COLO668 (cell line): Measurements from ENCODE around the gene ADAM19.

Source experiments
- DNase-seq: peaks from one replicate; lab custom pipeline; 2025; ENCODE audit not compliant: unreplicated experiment; lab: John Stamatoyannopoulos, UW

The ADAM19 gene

DNA sequence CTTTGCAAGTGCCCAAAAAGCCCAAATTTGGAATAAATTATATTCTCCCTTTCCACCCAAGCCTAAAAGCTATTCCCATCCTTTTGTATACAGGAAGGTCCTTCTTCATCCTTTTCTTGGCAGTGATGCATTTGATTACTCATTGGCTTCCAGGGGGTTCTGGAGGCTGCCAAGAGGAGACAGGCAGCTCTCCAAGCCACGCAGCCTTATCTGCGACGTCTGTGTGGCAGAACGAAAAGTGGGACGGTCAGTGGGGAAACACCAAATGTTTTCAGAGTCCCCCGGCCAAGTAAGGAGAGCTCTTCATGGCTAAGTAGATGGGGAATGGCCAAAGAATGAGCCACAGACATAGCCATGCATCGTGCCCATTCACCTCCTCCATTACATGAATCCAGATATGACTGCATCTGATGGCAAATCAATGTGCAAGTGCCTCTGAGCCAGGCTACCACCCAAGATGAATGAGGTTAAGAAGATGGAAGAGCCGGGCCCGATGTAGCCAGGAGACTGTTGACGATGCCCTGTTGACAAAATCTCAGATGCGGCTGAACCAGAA, 12.1 kb downstream of the ADAM19 start:
- no peak for DNase-seq

DNA sequence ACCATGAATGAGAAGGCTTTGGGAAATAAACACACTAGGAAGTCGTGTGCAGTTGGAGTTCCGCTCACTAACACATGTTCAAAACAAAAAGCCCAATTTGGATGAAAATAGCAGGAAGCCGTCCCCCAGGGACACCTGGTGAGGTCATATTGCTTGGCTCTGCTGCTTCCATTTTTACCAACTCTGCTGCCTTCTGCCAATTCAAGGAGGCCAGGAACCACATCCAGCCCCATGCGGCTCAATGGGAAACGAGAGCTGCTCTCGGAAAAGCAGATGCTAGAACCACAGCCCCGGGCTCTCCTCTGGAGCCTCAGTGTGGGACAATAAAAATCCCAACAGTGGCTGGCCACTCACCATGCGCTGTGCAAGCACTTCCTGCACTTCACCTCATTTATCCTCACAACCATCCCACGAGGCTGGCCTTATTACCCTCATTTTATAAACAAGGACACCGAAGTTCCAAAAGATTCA, 13.4 kb downstream of the ADAM19 start:
- no peak for DNase-seq

- no peak for DNase-seq
Measured at GRCh38 chr5:157561110-157561509, 14.5 kb downstream of the ADAM19 start.

DNA sequence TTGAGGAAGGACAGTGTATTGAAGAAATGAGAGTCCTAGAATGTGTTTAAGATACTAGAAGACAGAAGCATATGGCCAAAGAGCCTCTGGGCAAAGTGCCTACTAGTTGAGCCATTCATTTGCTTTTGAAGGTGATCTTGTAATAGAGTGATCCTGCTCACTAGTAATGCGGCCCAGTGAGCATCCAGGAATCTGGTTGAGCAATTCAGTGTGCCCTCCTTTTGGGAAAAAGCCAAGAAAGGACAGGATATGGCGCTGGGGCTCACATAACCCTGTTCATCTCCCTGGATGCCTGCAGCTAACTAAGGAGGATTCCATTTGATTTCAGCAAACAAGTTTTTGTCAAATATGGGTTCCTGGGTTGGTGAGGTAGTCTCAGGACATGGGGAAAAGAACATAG, 16.3 kb downstream of the ADAM19 start:
- DNase-seq, result no peak

DNA sequence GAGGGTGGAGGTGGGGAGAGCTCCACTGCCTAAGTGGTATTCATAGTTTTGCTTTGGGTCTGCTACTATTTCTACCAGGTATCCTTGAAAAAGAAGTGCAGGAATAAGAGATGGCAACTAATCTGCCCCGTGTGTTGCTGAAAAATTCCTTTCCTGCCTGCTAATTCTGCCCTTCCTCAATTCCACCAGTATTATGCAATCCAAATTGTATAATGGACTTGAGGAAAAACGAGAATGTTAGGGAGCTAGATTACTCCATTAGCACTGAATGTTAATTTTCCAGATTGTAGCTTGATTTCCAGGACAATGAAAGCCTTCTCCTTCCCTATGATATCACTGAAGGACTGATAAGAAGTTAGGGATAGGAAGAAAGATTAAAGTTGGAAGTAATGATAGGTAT, 16.9 kb downstream of the ADAM19 start:
- DNase-seq, result no peak

DNA sequence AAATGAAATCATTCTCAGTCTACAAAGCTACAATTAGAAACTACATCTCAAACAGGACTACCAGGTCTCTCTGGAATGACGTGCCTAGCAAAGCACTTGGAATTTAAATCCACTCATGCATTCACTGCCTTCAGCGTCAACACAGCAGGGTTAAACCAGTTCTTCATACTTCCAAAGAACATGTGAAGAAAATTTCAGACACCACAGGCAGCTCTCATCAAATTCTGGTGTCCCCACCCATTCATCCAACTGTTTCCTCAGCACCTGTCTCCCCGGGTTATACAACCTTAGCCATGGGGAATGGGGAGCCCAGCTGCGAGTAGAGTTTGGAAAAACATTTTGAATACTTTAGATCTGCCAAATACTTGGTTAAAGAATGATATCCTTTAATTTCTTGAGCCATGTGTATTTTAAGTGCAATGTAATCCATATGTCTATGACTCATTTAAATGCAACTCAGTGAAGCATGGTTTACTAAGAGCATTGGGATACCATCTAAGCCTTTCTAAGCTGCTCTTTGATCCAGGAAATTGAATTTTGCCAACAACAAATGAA, 17.5 kb downstream of the ADAM19 start:
- DNase-seq, result no peak

DNA sequence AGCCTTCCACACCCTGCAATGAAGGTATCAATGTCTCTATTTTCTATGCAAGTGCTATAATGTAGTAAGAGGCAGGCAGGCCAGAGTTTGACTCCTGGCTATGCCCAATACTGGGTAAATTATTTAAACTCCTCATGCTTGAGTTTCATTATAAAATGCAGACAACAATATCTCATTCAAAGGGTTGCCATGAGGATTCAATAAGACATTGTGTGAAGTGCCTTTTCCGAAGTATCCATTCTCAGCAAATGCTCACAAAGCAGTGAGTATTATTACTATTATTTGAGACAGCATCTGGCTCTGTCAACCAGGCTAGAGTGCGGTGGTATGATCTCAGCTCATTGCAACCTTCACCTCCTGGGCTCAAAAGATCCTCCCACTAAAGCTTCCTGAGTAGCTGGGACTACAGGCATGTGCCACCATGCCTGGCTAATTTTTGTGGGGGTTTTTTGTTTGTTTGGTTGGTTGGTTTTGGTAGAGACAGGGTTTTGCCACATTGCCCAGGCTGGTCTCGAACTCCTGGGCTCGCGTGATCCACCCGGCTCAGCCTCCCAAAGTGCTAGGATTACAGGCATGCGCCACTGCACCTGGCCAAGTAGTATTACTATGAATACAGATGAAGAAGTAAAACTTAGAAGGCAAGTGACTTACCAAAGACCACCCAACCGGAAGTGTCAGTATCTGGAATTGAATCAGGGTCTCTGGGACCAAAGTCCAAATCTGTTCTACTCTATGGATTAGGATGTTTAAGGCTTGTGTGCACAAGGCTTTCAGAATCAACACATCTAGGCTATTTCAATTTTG, 18.8 kb downstream of the ADAM19 start:
- no peak for DNase-seq

DNA sequence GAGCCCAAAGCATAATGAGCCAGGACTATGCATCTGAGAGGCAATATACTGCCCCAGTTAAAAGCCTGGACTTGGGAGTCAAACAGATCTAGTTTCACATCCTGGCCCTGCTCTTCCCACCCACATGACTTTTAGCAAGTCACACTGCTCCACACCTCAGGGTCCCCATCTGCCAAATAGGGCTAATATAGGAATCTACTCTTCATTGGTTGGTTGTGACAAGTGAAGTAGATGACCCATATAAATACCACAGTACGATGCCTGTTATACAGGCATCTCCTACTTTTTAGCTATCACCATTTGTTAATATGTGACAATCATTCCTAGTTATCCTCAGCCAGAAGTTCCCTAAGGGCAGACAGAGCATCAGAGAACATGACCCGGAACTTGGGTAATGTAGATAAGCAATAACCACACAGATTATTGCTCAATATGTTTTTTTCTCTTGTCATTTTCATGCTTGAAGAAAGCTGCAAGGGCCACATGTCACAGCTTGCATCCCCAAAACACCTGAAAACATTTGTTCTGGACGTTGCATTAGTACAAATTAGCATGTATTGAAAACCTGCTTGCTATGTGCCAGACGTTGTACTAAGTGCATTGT, 20.4 kb downstream of the ADAM19 start:
- DNase-seq, result no peak

DNA sequence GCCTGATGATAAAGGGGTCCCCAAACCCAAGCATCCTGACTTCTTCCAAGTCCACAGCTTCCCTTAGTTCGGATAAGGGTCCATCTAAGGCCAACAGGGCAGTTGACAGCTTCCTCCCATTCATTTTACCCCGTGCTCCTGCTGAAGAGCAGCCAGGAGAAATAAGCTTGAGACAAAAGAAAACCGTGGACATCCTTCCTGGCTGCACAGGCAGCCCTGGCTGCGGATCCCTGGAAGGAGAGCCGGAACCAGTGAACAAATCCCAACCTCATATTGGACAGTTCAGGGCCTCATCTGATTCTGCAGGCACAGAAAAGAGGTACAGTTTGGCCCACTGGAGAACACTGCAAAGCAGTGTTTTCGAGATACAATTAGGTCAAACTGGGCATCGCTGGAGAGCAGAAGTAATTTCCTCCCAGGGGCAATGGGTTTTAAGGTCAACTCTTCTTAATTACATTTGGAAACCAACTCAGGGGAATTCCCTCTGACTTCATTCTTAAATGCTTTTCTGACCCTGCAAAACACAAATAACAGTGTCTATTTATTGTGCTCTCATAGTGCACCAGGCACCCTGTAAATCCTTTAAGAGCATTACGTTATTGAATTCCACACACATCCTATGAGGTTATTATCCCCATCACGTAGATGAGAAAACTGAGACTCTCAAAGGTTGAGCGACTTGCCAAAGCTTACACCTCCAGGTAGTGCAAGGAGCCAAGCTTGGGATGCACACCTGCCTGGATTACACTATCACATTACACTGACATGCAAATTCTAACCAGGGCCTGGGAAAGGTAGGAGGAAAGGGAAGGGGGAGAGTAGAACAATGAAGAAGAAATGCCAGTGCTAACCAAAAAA, 21.2 kb downstream of the ADAM19 start:
- DNase-seq, result no peak

GRCh38 chr5:157552650-157553049, 22.9 kb downstream of the ADAM19 start:
- DNase-seq, result no peak

DNA sequence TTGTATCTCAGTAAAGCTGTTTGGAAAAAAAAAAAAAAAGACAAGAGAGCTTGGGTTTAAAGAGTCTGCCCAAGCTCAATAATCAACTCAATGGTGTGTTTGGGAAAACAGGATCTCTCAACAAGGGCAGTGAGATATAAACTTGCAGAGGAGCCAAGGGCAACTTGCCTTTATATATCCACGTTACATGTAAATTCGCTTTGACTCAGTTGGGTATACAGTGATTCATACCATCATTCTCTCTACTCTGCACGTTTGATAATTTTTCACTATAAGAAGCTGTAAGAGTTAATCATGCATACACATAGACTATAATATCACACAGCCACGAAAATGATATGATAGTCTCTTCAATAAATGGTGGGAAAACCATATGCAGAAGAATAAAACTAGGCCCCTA, 24.9 kb downstream of the ADAM19 start:
- DNase-seq, result no peak

DNA sequence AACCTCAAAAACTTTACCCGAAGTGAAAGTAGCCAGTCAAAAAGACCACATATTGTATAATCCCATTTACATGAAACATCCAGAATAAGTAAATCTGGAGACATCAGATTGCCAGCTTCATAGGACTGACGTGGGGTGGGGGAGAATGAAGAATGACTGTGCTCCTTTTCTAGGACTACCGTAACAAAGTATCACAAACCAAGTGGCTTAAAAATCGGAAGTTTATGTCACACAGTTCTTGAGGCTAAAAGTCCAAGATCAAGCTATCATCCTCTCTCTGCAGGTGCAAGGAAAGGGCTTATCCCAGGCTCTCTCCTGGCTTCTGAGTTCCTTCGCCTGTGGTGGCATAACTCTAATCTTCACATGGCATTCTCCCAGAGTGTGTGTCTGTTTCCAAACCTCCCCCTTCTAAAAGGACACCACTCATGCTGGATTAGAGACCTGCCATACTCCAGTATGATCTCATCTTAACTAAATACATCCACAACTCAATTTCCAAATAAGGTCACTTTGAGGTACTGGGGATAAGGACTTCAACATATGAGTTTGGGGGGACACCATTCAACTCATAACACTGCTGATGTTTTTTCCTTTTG, 25.5 kb downstream of the ADAM19 start:
- no peak for DNase-seq

- no peak for DNase-seq
Measured at GRCh38 chr5:157549283-157549629, 26.3 kb downstream of the ADAM19 start.

DNA sequence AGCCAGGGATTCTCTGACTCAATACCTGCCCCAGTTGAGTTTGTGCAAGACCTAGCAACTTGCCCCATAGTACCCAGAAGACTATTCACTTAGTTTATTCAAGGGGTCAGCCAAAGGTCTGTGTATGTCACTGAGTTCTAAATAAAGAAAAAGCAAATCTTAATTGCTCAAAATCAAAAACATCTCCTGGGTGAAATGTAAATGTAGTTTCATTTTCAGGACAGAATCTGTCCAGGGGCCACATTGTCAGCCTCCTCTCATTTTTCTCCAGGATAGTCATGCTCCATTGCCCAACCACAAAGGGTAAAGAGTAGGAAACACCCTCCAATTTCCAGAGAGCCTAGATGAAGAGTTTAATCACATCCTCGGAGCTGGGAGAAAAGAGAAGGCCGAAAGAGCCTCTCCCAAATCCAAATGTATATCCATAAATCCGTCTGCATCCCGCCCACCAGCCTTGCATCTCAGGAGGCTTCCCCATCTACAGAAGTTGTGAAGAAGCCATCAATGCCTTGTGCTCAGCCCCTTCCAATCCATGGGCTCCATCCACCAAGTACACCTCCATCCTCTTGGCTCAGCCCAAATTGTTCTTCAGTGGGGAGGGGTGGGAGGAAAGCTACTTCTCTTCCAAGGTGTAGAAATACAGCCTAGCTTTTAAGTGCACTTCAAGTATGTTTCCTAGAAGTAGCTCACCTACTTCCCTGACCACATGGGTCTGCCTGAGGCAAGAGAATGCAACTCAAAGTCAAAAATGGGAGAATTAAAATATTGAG, 26.9 kb downstream of the ADAM19 start:
- DNase-seq, result no peak

DNA sequence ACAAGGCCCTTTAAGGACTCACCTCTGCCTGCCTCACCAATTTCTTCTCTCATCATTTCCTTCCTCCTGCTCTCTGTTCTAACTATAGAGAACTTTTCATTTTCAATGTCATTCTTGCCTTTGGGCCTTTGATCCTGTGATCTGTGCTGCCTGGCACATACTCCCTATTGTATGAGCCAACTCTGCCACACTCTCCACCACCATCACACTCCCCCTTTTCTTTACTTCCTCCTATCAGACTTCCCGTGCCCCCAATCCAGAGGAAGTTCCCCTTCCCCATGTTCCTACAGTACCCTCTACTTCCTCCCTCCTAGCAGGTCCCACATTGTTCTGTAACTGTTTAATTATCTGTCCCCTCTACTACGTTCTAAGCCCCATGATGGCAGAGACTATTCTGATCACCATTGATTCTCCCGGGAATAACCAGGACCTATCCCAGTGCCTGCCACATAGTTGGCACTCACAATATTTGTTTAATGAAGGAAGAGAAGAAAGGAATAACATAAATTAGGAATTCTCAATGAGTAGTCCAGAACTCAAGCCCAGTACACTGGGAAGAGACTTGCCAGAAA, 27.5 kb downstream of the ADAM19 start:
- DNase-seq, result no peak

DNA sequence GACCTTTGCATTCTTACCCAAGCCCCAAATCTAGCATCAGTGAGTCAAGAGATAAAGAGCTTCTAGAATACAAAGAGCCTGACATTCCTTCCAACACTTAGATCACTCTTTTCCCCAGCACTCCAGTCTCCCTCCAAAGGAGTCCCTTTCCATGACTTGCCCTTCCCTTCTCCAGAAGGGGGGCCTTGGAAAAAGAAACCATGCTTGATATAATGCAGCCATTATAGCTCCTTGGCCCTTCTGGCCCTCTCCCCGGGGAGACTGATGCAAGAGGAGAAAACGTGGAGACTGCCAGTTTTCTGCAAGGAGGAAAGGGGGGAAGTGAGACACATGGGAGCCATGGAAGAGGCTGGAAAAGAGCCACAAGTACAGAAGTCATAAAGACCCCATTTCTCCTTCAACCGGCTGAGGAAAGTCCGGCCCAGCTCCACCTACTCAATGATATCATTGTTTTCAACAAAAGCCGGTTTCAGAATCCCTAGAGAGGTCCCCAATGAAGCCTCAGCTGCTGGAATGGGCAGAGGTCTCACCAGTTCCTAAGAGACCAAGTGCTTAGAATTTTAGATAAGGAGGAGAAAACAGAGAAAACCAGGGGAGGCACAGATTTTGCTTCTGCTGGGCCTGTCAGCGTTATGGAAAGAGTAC, 29.0 kb downstream of the ADAM19 start:
- DNase-seq, result no peak

DNA sequence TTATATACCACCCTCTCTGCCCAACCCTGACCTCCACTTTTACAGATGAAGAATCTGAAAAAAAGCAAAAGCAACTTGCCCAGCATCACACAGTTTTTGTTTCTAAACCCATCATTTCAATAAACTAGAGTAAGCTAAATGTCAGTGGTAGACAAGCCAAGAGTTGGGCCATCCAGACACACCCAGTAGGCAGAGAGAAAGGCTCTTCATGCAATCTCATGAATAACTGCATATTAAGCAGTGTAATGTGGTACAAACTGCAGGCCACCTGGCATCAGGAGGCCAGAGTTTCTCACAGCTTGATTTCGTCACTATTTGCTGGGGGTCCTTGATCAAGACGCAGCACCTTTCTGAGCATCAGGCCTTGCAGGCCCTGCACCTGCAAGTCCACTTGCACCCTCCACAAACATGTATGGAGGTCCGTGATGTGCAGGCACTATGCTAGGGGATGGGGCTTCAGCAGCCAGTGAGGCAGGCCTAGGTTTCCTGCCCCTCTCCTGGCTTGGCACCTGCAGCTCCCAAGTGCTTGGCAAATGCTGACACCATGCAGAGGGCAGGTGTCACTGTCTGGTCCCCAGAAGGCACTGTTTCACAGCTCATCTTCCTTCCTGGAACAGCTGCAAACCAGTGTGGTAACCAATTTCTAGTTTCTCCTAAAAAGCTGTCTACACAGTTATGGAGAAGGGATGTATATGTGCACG, 29.8 kb downstream of the ADAM19 start:
- DNase-seq, result no peak

DNA sequence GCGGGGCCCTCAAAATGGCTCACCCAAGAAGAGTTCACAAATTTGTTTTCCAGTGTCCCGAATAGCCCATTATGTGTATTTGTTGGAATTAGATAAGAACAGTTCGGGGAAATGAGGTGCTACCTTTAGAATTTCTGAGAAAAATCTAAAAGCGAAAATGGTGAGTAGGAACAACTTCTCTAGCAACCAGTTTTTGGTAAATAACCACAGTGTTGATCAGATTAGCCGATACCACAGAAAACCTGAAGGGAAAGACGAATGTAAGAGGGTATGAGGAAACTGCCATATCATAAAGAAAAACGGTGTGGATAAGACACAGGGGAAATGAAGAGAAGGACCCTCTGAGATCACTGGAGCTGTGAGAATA, 31.0 kb downstream of the ADAM19 start:
- DNase-seq, result no peak
